GM21381 (cell line): ENCODE measurements around the gene PFDN4.
"Not testable (repeated sequence)": the region's sequence is repeated elsewhere in the genome, so short reads cannot be mapped to it uniquely, and the experiment has no call there.

Experiments
- ATAC-seq: cut with Tn5 transposase; IDR thresholded peaks from one replicate; pipeline ENCODE4 v1.9.1; 2021; ENCODE audit warnings: mild to moderate bottlenecking, moderate library complexity; ENCODE audit not compliant: unreplicated experiment

The PFDN4 gene

GRCh38 chr20:54265791-54266190 is 57.9 kb downstream of the PFDN4 start:
- ATAC-seq = not testable (repeated sequence)

GRCh38 chr20:54266844-54267243 is 59.0 kb downstream of the PFDN4 start:
- ATAC-seq = no peak

- ATAC-seq = no peak
Observed at GRCh38 chr20:54267483-54268003, 59.7 kb downstream of the PFDN4 start.

- ATAC-seq = no peak
Observed at GRCh38 chr20:54268941-54269340, 61.1 kb downstream of the PFDN4 start.
